K562 (cell line): Measurements from ENCODE around the gene LIF. TPM values are rescaled to one million over a fixed set of nuclear protein-coding genes. Genes with fewer than 3 reads are reported as not detected.

Experiments
- ATF7 ChIP-seq: fragments of 450-650 bp; IDR thresholded peaks from 2 replicates; pipeline ENCODE4 v1.7.1; 2014; ENCODE audit warnings: mild to moderate bottlenecking, moderate library complexity
- CBX1 ChIP-seq: sonication (generic); IDR thresholded peaks from 2 replicates; pipeline ENCODE4 v1.6.1; 2016; ENCODE audit warnings: antibody characterized with exemption, low read depth, mild to moderate bottlenecking
- CHCHD3 ChIP-seq: fragments of 250-450 bp; sonication (Bioruptor Pico); IDR thresholded peaks from 2 replicates; pipeline ENCODE4 v2.1.2; 2022; ENCODE audit warnings: mild to moderate bottlenecking
- CXXC5 ChIP-seq: fragments of 250-450 bp; sonication (Bioruptor Pico); IDR thresholded peaks from 2 replicates; pipeline ENCODE4 v1.8.0; 2022; ENCODE audit warnings: inconsistent platforms, mild to moderate bottlenecking, moderate library complexity
- DACH1 ChIP-seq: fragments of 450-650 bp; IDR thresholded peaks from 2 replicates; pipeline ENCODE4 v1.6.1; 2018; ENCODE audit not compliant: partially characterized antibody
- FOSL1 ChIP-seq: fragments of 200-800 bp; sonication (Bioruptor generic); conservative IDR thresholded peaks from 2 replicates; pipeline ENCODE4 v1.6.1; 2016; ENCODE audit warnings: missing genetic modification characterization, missing compliant biosample characterization
- FOXA3 ChIP-seq, 2 experiments: fragments of 450-650 bp in 1 of 2; sonication (generic) in 1 of 2; formaldehyde crosslinking; IDR thresholded peaks in 1 of 2; conservative IDR thresholded peaks in 1 of 2; 2 replicates each; pipeline versions ENCODE4 v1.4.0 to v1.8.0; 2020 to 2022; ENCODE audit warnings: mild to moderate bottlenecking in 2 of 2, missing genetic modification reagents in 1 of 2
- HDAC2 ChIP-seq: fragments of 450-650 bp; IDR thresholded peaks from 2 replicates; pipeline ENCODE4 v1.6.1; 2016; ENCODE audit warnings: mild to moderate bottlenecking
- HLTF ChIP-seq: fragments of 450-650 bp; IDR thresholded peaks from 2 replicates; pipeline ENCODE4 v1.6.1; 2016
- MCM5 ChIP-seq: fragments of 450-650 bp; IDR thresholded peaks from 2 replicates; pipeline ENCODE4 v1.6.1; 2016; ENCODE audit warnings: low read depth
- MYBL2 ChIP-seq, 2 experiments: fragments of 450-650 bp in 1 of 2; sonication (generic) in 1 of 2; formaldehyde crosslinking in 1 of 2; IDR thresholded peaks; 2 replicates each; pipeline versions ENCODE4 v1.6.1 to v1.8.1; 2017 to 2022; ENCODE audit warnings: borderline replicate concordance in 1 of 2, inconsistent platforms in 1 of 2, low read depth in 1 of 2, mild to moderate bottlenecking in 1 of 2, missing genetic modification reagents in 1 of 2, moderate library complexity in 1 of 2
- NFRKB ChIP-seq: fragments of 450-650 bp; IDR thresholded peaks from 2 replicates; pipeline ENCODE4 v1.6.1; 2016; ENCODE audit warnings: low read depth
- NR4A1 ChIP-seq, 2 experiments: fragments of 250-450 bp in 1 of 2; fragments of 450-650 bp in 1 of 2; sonication (Bioruptor Pico) in 1 of 2; IDR thresholded peaks; 2 replicates each; pipeline versions ENCODE4 v1.4.0 to v1.6.1; 2016 to 2020; ENCODE audit warnings: mild to moderate bottlenecking in 2 of 2, missing compliant biosample characterization in 1 of 2, missing genetic modification characterization in 1 of 2, moderate library complexity in 1 of 2
- PRMT5 ChIP-seq: sonication (generic); formaldehyde crosslinking; IDR thresholded peaks from 2 replicates; pipeline ENCODE4 v1.5.0; 2020; ENCODE audit warnings: missing genetic modification reagents
- SMAD3 ChIP-seq: fragments of 450-650 bp; formaldehyde crosslinking; conservative IDR thresholded peaks from 2 replicates; pipeline ENCODE4 v1.4.0; 2020; ENCODE audit warnings: mild to moderate bottlenecking
- TCF7L2 ChIP-seq: fragments of 150-350 bp; IDR thresholded peaks from 2 replicates; pipeline ENCODE4 v1.6.1; 2016; ENCODE audit warnings: low read depth, mild to moderate bottlenecking, low read length, moderate library complexity
- THRAP3 ChIP-seq: fragments of 450-650 bp; IDR thresholded peaks from 2 replicates; pipeline ENCODE4 v1.6.1; 2016; ENCODE audit warnings: mild to moderate bottlenecking, inconsistent platforms, borderline replicate concordance
- ZHX1 ChIP-seq: fragments of 150-350 bp; conservative IDR thresholded peaks from 2 replicates; pipeline ENCODE4 v1.6.1; 2014; ENCODE audit warnings: low read length
- ZNF121 ChIP-seq: sonication (generic); formaldehyde crosslinking; conservative IDR thresholded peaks from 2 replicates; pipeline ENCODE4 v1.8.0; 2022; ENCODE audit warnings: missing genetic modification reagents
- ZNF175 ChIP-seq: fragments of 200-800 bp; sonication (Bioruptor generic); IDR thresholded peaks from 2 replicates; pipeline ENCODE4 v1.6.1; 2016; ENCODE audit warnings: low read depth, mild to moderate bottlenecking, missing genetic modification characterization, missing compliant biosample characterization
- ZNF282 ChIP-seq: sonication (generic); formaldehyde crosslinking; IDR thresholded peaks from 2 replicates; pipeline ENCODE4 v1.8.1; 2023; ENCODE audit warnings: missing genetic modification reagents
- polyA plus RNA-seq, 8 experiments: library from polyadenylated mRNA; depleted of rRNA in 4 of 8; stranded (reverse) in 5 of 8; unstranded in 3 of 8; fragments of >200 nt; fragmentation: Nextera tagmentation in 2 of 8; fragmentation: Illumina TruSeq in 1 of 8; extraction: Ambion mirVana in 2 of 8; extraction: Trizol in 1 of 8; gene quantifications; 2 replicates each; pipeline versions ENCODE4 v1.2.1 to v1.2.3, GENCODE V29; 2011 to 2014; ENCODE audit warnings: inconsistent platforms in 1 of 8, missing spikeins in 1 of 8
- total RNA-seq, 7 experiments: library from RNA; depleted of rRNA in 6 of 7; stranded (reverse); fragments of >200 nt in 6 of 7; fragmentation: Illumina TruSeq in 2 of 7; extraction: Trizol in 2 of 7; gene quantifications; 2 replicates each; pipeline versions ENCODE4 v1.2.1 to v1.2.3, GENCODE V29; 2011 to 2021; ENCODE audit warnings: low replicate concordance in 1 of 7

LIF gene
- total and polyA plus RNA-seq, 9 of the 15 experiments (the other 6 are each of a cell fraction or from before 2014, with no cell fraction given) = 0.05 to 0.39 (median 0.18) TPM; not detected in 3

GRCh38 chr22:30208631-30209603 is 37.6 kb downstream of the LIF start (continued):
- no peak for TF ChIP-seq ZHX1
- TF ChIP-seq SMAD3 (CRISPR knock-in tag) = no peak; the same call in 1 of the 2 replicates
- no peak for TF ChIP-seq NR4A1 (CRISPR knock-in tag; IDR thresholded peaks at IDR 0.05)
- TF ChIP-seq NR4A1 (tag; IDR thresholded peaks at IDR 0.05) = peak; percentile 82
- peak; percentile 71 for TF ChIP-seq ATF7
- TF ChIP-seq TCF7L2 = no peak
- TF ChIP-seq DACH1 = peak; percentile 70
- peak; percentile 69; the same call in 1 of the 2 replicates for TF ChIP-seq HDAC2
- peak; percentile 77 for TF ChIP-seq CXXC5 (CRISPR knock-in tag)
- TF ChIP-seq MYBL2 (IDR thresholded peaks at IDR 0.05; ENCODE audit: low read depth) = no peak
- no peak for TF ChIP-seq MYBL2 (CRISPR knock-in tag; IDR thresholded peaks at IDR 0.05; ENCODE audit: borderline replicate concordance)
- TF ChIP-seq ZNF282 = no peak
- TF ChIP-seq THRAP3 = no peak
- TF ChIP-seq CBX1 = no peak
- TF ChIP-seq HLTF = no peak
- TF ChIP-seq ZNF175 (CRISPR knock-in tag) = peak; percentile 89; the same call in 1 of the 2 replicates
- peak; percentile 72; the same call in 1 of the 2 replicates for TF ChIP-seq NFRKB
- TF ChIP-seq CHCHD3 = no peak
- TF ChIP-seq FOXA3 (CRISPR knock-in tag; conservative IDR thresholded peaks at IDR 0.05 in 1 of 2, IDR thresholded peaks at IDR 0.05 in 1 of 2) = no peak
- peak; percentile 98 for TF ChIP-seq FOSL1 (tag)
- TF ChIP-seq ZNF121 (CRISPR knock-in tag) = no peak
- no peak for TF ChIP-seq PRMT5 (CRISPR knock-in tag)
- TF ChIP-seq MCM5 = no peak
